ENCODE measurements around the gene LDLRAD4. TPM values are rescaled to one million over a fixed set of nuclear protein-coding genes. Genes with fewer than 3 reads are reported as not detected.

The LDLRAD4 gene
- total RNA-seq, 4 donors from 2014 or later: 20.4 to 40.4 (median 35.3) TPM

DNA sequence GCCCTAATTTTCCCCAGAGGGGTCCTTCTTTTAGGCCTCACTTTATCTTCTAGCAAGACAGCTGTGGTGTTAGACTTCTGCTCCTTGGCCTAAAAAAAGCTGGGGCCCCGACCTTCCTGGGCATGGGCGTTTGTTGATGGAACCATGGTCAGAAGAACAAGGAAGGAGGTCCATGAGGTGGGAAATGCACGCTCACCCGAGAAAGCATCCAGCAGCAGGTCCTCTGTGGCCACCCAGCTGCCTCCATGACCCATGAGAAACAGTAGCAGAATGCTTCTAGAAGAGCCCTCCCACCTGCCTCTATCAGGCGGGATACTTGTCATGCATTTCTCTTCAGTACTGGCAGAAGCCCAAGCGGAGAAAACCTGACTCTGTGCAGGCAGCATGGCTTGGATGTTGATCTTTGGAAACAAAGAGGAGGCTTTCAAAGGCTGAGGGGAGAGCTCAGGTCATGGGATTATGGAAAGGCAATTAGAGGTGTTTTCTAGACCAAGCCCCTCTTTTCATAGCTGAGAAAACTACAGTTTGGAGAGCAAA, 258.7 kb downstream of the LDLRAD4 start:
- Histone ChIP-seq H3K9me3 (no peaks in the 10 kb centered on the region), H3K36me3 (no peaks in the 10 kb centered on the region), H3K27me3 (no peaks in the 10 kb centered on the region), H3K4me3 (no peak overlapping the region), H3K4me1 (peaks cover 4 to 16% (median 14%) of the 10 kb centered on the region in 4 donors), H3K27ac (replicated peaks in 1 of 4) (no peak overlapping the region)
- TF ChIP-seq POLR2A (IDR thresholded peaks at IDR 0.05; ENCODE audit: low read depth) (no peak), POLR2AphosphoS5 (IDR thresholded peaks at IDR 0.05) (no peak), EP300 (IDR thresholded peaks at IDR 0.05) (no peak)
- TF ChIP-seq, protein P1, sequence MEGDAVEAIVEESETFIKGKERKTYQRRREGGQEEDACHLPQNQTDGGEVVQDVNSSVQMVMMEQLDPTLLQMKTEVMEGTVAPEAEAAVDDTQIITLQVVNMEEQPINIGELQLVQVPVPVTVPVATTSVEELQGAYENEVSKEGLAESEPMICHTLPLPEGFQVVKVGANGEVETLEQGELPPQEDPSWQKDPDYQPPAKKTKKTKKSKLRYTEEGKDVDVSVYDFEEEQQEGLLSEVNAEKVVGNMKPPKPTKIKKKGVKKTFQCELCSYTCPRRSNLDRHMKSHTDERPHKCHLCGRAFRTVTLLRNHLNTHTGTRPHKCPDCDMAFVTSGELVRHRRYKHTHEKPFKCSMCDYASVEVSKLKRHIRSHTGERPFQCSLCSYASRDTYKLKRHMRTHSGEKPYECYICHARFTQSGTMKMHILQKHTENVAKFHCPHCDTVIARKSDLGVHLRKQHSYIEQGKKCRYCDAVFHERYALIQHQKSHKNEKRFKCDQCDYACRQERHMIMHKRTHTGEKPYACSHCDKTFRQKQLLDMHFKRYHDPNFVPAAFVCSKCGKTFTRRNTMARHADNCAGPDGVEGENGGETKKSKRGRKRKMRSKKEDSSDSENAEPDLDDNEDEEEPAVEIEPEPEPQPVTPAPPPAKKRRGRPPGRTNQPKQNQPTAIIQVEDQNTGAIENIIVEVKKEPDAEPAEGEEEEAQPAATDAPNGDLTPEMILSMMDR (IDR thresholded peaks at IDR 0.05): no peak
- intact Hi-C loops (cut with DNase I): no loop called here
- 92% methylated on average over 6 of the region's 6 CpGs for WGBS
- DNase-seq (ENCODE audit: extremely low spot score): no peak

DNA sequence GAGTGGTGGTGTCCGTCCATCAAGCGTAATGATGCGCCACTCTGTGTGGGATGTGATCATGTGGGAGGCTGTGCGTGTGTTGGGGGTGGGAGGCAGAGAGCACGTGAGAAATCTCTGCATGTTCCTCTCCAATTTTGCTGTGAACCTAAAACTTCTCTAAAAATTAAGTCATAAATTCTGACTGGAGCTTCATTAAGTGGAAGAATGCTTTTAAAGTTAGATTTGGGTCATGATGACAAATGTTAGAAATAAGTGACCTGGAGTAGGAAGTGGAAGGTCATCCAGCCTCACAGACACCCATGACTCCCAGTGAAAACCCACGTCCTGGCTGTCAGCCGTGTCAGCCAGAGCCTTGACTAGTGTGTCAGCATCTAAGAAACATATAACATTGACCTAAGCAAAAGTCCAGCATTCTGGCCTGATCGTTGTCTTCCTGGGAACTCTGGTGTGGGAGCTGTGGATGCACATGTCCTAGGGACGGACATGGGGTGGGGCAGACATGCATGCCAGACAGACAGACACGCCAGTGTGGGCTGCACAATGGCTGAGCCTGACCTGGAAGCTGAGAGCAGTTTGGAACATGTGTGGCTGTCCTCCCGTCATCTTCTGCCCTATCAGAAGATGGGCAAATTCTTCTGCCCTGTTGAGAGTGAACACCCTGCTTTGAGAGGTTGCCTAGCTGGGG, 262.2 kb downstream of the LDLRAD4 start:
- Histone ChIP-seq H3K36me3 (no peaks in the 10 kb centered on the region), H3K4me1 (peaks cover 0 to 4% (median 2%) of the 10 kb centered on the region in 4 donors), H3K27me3 (no peaks in the 10 kb centered on the region), H3K9me3 (no peaks in the 10 kb centered on the region), H3K27ac (replicated peaks in 1 of 4) (no peak overlapping the region), H3K4me3 (no peak overlapping the region)
- WGBS: 76% methylated on average over 11 of the region's 11 CpGs
- TF ChIP-seq POLR2A (IDR thresholded peaks at IDR 0.05; ENCODE audit: low read depth): no peak
- no peak for TF ChIP-seq EP300 (IDR thresholded peaks at IDR 0.05)
- TF ChIP-seq POLR2AphosphoS5 (IDR thresholded peaks at IDR 0.05): no peak
- TF ChIP-seq, protein P1 (IDR thresholded peaks at IDR 0.05): no peak
- no peak for DNase-seq (ENCODE audit: extremely low spot score)
- intact Hi-C loops (cut with DNase I): no loop called here

DNA sequence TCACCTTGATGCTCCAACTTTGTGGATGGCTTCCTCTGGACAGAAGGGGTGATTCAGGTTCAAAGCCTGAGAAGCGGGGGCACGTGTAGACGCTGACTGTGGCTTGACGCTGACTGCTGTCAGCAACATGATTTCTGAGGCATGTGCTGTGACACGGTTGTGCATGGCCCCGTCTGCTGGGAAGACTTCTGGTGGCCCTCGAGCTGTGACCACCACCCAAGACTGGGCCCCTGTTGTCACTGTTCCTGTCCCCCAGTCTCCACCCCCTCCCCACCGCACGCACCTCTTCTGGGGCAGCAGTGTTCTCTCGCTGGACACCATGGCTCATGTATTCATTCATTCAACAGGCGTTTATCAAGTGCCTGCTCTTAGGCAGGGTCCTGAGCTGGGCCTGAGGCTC, 262.8 kb downstream of the LDLRAD4 start:
- H3K9me3 ChIP-seq: no peaks in the 10 kb centered on the region
- H3K4me1 ChIP-seq: peaks cover 0 to 4% (median 2%) of the 10 kb centered on the region in 4 donors
- WGBS: no CpG with 5 or more reads among the region's 11 CpGs
- H3K4me3 ChIP-seq: no peak overlapping the region
- intact Hi-C loops (cut with DNase I): no loop called here
- no peaks in the 10 kb centered on the region for H3K27me3 ChIP-seq
- TF ChIP-seq POLR2A (IDR thresholded peaks at IDR 0.05; ENCODE audit: low read depth) (no peak), EP300 (IDR thresholded peaks at IDR 0.05) (no peak), POLR2AphosphoS5 (IDR thresholded peaks at IDR 0.05) (no peak)
- TF ChIP-seq, protein P1 (IDR thresholded peaks at IDR 0.05): no peak
- no peak for DNase-seq (ENCODE audit: extremely low spot score)
- no peak overlapping the region for H3K27ac ChIP-seq (replicated peaks in 1 of 4)
- H3K36me3 ChIP-seq: no peaks in the 10 kb centered on the region

DNA sequence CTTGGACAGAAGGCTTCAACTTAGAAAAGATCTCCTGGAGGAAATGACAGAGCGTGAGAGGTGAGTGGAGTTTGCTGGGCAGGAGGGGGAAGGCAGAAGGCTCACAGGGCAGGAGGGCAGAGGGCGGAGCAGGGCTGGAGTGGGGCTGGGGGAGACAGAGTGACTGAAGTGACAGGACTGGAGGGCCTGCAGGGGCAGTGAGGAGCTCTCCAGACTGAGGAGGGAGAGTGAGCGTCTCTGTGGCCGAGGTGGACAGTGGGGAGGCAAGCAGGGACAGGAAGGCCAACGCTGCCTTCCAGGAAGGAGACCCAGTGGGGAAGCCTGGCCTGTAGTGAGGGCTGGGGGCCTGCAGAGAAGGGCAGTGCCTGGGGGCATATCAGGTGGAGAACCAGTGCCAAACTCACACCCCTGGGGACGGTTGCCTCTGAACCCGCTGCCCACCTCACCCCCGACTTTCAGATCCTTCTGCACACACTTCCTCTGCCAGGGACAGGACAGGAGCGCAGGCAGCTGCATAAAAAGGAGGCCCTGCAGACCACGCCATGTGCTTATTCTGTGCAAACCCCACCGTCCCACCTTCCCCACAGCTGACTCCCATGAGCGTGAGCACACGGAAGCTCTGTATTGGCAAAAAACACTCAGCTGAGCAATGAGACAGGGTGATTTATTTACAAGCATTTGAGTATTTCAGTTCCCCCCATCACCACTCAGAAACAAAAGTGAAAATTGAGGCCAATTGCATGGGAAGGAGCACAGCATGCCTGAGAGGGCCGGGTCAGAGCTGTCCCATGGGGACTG, 263.5 kb downstream of the LDLRAD4 start:
- Histone ChIP-seq H3K4me3 (no peak overlapping the region), H3K4me1 (peaks cover 0 to 4% (median 2%) of the 10 kb centered on the region in 4 donors), H3K27ac (replicated peaks in 1 of 4) (no peak overlapping the region), H3K36me3 (peaks cover 0 to 5% (median 0%) of the 10 kb centered on the region in 4 donors), H3K9me3 (no peaks in the 10 kb centered on the region), H3K27me3 (no peaks in the 10 kb centered on the region)
- intact Hi-C loops (cut with DNase I): no loop called here
- TF ChIP-seq EP300 (IDR thresholded peaks at IDR 0.05) (no peak), POLR2AphosphoS5 (IDR thresholded peaks at IDR 0.05) (no peak), POLR2A (IDR thresholded peaks at IDR 0.05; ENCODE audit: low read depth) (no peak)
- TF ChIP-seq, protein P1 (IDR thresholded peaks at IDR 0.05): no peak
- no peak for DNase-seq (ENCODE audit: extremely low spot score)
- WGBS: 87% methylated on average over 14 of the region's 14 CpGs
